GM18519 (cell line): ENCODE data around the gene TM9SF3.
"Not testable (repeated sequence)": the region's sequence is repeated elsewhere in the genome, so short reads cannot be mapped to it uniquely, and the experiment has no call there.

Experiments
- ATAC-seq: cut with Tn5 transposase; IDR thresholded peaks from one replicate; pipeline ENCODE4 v1.9.1; 2021; ENCODE audit warnings: mild to moderate bottlenecking, moderate library complexity; ENCODE audit not compliant: unreplicated experiment, low FRiP score

TM9SF3 gene

DNA sequence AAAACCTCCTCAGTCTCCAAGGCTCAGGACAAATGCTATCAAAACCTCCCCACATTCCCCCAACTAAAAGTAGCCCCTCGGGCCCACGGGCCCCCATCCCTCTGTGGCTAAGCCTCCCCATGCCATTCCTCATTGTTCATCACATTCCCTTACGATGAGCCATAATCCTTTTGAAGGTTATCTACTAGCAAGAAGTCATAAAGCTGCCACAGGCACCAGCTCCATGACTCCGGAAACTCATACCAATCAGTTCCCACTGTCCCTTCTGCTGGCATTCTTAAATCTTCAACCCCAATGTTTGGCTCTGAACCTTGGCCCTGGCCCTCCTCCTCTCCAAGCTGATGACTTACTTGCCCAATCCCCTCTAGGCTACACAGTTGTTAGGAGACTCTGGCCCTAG, 19.4 kb upstream of the TM9SF3 start:
- no peak for ATAC-seq

GRCh38 chr10:96600337-96600736, 13.5 kb upstream of the TM9SF3 start:
- no peak for ATAC-seq

GRCh38 chr10:96598846-96599245, 12.0 kb upstream of the TM9SF3 start:
- ATAC-seq = no peak

GRCh38 chr10:96596422-96597407, 9.9 kb upstream of the TM9SF3 start:
- ATAC-seq = no peak

- ATAC-seq = no peak
Measured at GRCh38 chr10:96595741-96596140, 8.9 kb upstream of the TM9SF3 start.

DNA sequence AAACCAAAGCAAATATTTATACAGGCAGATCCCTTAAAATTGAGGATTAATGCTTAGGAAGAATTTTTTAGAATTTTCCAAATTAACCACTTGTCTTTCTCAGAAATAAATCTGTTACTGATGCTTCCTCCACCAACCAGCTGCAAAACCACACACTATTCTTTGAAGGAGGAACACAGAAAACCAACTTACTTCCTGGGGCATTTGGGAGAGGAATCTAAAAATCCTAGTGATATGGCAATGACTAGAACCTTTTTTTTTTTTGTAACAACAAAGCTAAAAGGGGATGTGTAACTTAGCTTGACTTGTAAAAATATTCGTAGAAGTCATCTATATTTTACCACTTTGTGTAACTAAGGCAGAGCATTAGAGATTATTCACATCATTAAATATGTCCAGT, 5.1 kb upstream of the TM9SF3 start:
- ATAC-seq = no peak

- peak; percentile 45 for ATAC-seq
Measured at GRCh38 chr10:96588616-96589419, 2.0 kb upstream of the TM9SF3 start.

DNA sequence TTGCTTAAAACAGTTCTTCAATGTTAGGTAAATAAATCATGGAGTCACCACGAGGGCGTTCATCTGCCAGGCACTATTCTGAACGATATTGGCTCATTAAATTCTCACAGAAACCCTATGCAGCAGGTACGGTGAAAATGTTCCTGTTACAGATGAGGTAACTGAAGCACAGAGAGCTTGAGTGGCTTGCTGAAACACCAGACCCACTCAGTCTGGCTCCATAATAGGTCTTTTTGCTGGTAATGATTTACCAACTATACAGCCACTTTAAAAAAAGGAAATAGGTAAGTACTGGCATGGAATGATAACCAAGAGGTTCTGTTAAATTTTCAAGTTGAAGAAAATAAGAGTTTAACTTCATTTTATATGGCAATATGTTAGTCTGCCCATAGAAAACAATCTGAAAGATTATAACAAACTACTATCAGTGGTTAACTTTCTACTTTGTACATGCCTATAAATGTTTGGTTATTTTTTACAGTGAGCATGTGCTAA, 1.3 kb upstream of the TM9SF3 start:
- ATAC-seq = no peak

DNA sequence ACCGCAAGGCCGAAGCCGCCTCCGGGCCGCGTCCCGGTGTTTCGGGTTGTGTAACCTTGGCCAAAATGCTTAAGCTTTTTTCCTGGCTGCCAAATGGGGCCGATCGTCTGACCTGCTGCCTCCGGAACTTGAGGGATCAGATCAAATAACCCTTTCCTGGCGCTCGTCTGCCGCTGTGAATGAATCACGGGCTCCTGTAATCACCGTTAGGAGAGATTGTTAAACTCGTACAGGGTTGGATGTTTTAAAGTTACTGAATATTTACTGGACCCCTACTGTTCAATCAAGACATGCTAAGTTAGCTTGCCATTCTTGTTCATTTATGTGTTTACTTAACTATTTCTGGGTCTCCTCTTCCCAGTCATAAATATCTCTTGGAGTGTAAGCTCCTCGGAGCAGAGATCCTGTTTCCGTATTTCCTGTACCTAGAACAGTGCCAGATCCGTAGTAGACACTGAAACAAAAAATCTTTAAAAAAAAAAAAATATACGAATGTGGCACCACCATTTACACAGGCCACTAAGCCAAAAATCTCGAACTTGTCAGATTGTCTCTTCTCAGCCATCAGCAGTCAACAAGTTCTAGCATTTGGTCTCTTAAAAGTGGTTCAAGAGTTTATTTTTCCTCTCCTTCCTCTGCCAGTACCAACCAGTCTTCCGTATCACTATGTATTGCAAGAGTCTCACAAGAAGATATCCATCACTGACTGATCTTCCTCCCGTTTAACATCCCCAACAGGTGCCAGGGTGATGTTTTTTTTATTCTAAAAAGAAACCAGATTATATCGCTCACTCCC, 650 bp upstream of the TM9SF3 start:
- no peak for ATAC-seq

DNA sequence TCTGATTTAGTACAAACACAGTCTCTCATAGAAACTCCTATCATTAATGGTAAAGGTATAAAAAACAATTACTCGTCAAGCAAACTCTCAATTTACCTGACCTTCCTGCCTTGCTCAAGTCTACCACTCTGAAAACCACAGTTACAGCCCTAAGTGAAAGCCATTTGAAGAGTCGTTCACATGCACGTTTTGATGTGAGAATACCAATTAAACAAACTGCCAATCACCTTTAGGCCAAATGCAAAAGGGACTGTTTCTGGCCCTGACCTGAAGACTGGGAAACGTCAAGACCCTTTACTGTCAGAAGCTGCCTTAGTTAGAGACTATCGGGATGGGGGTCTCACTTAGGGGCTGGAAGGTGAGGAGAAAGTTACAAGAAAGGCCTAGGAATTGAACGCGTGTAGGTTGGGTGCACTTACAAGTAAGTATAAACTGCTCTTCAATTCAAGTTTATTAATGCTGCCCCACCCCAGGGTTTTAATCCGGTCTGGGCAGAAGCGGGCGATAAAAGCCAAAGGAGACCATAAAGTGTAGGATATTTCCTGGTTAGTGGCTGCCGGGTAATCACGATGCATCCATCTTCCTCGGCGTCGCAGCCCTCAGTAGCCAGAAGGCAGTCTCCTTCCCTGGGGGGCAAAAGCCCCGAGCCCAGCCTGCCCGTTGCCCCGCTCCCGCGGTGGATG, 935 bp downstream of the TM9SF3 start:
- peak; percentile 16 for ATAC-seq

DNA sequence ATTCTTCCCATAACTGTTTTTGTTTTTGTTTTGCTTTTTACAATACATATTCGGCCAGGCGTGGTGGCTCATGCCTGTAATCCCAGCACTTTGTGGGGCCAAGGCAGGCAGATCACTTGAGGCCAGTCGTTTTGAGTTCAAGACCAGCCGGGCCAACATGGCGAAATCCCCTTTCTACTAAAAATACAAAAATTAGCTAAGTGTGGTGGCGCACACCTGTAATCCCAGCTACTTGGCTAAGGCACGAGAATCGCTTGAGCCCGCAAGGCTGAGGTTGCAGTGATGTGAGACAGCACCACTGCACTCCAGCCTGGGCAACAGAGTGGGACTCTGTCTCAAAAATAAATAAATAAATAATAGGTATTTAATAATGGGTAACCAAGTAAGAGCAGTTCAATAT, 2.3 kb downstream of the TM9SF3 start:
- no peak for ATAC-seq

- no peak for ATAC-seq
Measured at GRCh38 chr10:96584035-96584434, 2.8 kb downstream of the TM9SF3 start.

DNA sequence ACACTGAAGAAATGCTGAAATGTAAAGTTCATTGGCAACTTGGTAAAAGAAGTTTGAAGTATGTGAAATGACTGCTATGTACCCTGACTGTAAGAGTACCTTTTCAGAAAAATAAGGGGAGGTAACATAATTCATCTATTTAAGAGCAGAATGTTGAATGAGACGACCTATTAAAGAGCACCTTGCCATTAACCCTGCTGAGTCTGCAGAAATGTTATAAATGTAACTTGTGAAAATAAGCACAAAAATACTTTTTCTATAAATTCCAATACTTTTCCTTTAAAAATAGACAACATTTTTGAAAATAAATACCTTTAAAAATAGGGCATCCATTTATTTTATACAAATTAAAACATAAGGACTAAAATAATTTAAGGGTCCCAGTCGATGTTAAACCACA, 7.7 kb downstream of the TM9SF3 start:
- ATAC-seq = no peak

GRCh38 chr10:96578633-96579032, 8.2 kb downstream of the TM9SF3 start:
- no peak for ATAC-seq

GRCh38 chr10:96578022-96578421, 8.8 kb downstream of the TM9SF3 start:
- no peak for ATAC-seq

DNA sequence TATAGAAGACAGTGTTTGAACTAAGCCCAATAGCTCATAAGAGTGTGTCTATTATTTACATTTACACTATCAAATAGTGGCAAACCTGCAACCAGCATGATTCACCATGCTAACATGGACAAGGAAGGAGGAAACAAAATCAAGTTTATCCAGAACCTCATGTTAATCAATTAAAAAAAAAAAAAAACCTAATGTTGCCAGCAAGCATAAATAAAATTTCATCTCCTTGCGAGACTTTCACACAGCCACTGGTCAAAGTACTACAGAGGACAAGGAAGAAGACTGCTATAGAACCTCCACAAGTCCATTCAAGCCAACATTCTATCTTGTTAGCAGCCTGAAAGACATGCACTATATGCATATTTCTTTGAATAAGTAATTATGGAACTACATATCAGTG, 9.7 kb downstream of the TM9SF3 start:
- ATAC-seq = no peak

GRCh38 chr10:96576277-96576980, 10.4 kb downstream of the TM9SF3 start:
- ATAC-seq = no peak

DNA sequence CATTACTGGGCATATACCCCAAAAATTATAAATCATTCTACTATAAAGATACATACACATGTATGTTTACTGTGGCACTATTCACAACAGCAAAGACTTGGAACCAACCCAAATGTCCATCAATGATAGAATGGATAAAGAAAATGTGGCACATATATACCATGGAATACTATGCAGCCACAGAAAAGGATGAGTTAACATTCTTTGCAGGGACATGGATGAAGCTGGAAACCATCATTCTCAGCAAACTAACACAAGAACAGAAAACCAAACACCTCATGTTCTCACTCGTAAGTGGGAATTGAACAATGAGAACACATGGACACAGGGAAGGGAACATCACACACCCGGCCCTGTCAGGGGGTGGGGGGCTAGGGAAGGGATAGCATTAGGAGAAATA, 12.2 kb downstream of the TM9SF3 start:
- not testable (repeated sequence) for ATAC-seq

GRCh38 chr10:96573036-96573435, 13.8 kb downstream of the TM9SF3 start:
- no peak for ATAC-seq
